Measurements from ENCODE around the gene VSX2. TPM values are rescaled to one million over a fixed set of nuclear protein-coding genes. Genes with fewer than 3 reads are reported as not detected.
"Not testable (repeated sequence)": the region's sequence is repeated elsewhere in the genome, so short reads cannot be mapped to it uniquely, and the experiment has no call there.

Gene VSX2
- total RNA-seq, 1 experiment from 2014 or later = not detected

DNA sequence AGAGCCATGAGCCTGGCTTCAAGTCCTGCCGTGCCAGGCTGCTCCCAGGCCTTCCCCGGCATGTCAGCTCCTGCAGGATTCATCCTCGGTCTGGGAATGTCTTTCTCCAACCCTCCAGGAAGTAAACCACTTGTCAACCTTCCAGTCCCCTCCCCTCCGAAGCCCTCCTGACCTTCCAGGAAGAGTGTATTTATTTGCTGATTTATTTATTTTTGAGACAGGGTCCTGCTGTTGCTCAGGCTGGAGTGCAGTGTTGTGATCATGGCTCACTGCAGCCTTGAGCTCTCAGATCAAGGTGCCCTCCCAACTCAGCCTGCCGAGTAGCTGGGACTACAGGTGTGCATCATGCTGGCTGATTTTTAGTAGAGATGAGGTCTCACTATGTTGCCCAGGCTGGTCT is 24.7 kb downstream of the VSX2 start:
- CTCF ChIA-PET = no interaction called here

DNA sequence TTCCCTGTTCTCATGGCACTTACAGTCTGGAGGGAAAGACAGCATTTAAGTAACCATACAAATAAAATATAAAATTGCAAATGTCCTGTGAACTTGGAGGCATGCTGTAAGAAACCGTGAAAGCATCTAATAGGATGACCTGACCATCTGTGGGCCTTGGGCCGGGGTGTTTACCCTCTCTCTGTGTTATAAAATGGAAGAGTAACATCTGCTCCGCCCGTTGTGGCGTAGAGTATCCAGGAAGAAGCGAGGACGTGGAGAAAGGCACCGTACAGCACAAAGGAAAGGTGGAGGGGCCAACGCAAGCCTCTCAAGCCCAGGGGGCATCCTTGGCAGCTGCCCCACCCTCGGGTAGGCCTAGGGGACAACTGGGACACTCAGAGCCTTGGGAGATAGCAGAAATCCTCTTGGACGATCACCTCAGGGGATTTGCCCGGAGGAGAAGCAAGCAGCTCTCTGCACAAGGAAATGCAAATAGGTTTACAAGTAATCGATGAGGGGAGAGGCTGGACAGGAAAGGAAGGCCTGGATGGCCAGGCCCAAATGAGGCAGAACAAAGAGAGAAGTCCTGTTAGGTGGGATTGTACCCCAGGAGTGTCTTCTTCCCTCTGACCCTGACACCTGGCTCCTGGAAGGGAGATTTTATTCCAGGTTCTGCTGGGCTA is 26.2 kb downstream of the VSX2 start:
- ChIA-PET POLR2A (ENCODE audit: unreplicated experiment) (no interaction called here), CTCF (no interaction called here)
- H3K4me1 ChIP-seq (ENCODE audit: insufficient read depth, low read length) = peaks cover 7% of the 10 kb centered on the region; the same call in 1 of the 2 replicates
- H3K9me3 ChIP-seq (ENCODE audit: low read length) = no peaks in the 10 kb centered on the region
- H3K4me2 ChIP-seq (ENCODE audit: low read length) = no peak overlapping the region
- H3K9me2 ChIP-seq (replicated peaks; ENCODE audit: low read length) = no peaks in the 10 kb centered on the region
- no peak overlapping the region for H3K4me3 ChIP-seq (ENCODE audit: low read length)
- DNase-seq (no peak), ATAC-seq (no peak)
- no peaks in the 10 kb centered on the region for H3K36me3 ChIP-seq (ENCODE audit: low read depth, low read length)
- H3K27me3 ChIP-seq (ENCODE audit: low read length) = no peaks in the 10 kb centered on the region
- H3F3A ChIP-seq (ENCODE audit: low read length, unreplicated experiment) = no peaks in the 10 kb centered on the region
- no peaks in the 10 kb centered on the region for H4K20me1 ChIP-seq (ENCODE audit: low read length)
- no peaks in the 10 kb centered on the region for H3K79me2 ChIP-seq (ENCODE audit: low read length)
- no peak overlapping the region for H2AFZ ChIP-seq (ENCODE audit: low read length)
- no TSS peak for BruUV-seq (replicated peaks)
- intact Hi-C loops (cut with micrococcal nuclease) = no loop called here
- TF ChIP-seq, protein P1, sequence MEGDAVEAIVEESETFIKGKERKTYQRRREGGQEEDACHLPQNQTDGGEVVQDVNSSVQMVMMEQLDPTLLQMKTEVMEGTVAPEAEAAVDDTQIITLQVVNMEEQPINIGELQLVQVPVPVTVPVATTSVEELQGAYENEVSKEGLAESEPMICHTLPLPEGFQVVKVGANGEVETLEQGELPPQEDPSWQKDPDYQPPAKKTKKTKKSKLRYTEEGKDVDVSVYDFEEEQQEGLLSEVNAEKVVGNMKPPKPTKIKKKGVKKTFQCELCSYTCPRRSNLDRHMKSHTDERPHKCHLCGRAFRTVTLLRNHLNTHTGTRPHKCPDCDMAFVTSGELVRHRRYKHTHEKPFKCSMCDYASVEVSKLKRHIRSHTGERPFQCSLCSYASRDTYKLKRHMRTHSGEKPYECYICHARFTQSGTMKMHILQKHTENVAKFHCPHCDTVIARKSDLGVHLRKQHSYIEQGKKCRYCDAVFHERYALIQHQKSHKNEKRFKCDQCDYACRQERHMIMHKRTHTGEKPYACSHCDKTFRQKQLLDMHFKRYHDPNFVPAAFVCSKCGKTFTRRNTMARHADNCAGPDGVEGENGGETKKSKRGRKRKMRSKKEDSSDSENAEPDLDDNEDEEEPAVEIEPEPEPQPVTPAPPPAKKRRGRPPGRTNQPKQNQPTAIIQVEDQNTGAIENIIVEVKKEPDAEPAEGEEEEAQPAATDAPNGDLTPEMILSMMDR (conservative IDR thresholded peaks at IDR 0.05; ENCODE audit: low read depth, low read length) = no peak
- TF ChIP-seq EZH2 (IDR thresholded peaks at IDR 0.05; ENCODE audit: low read length, unreplicated experiment) (no peak), EZH2phosphoT487 (IDR thresholded peaks at IDR 0.05; ENCODE audit: borderline replicate concordance, low read length) (no peak)
- no peak overlapping the region for H3K9ac ChIP-seq (ENCODE audit: low read length)
- H3K27ac ChIP-seq (ENCODE audit: low read length) = no peak overlapping the region

More for the DNA sequence above, 24.7 kb downstream of the VSX2 start:
- H3K4me2 ChIP-seq (ENCODE audit: low read length) = no peak overlapping the region
- H4K20me1 ChIP-seq (ENCODE audit: low read length) = no peaks in the 10 kb centered on the region
- H3K4me1 ChIP-seq (ENCODE audit: insufficient read depth, low read length) = no peaks in the 10 kb centered on the region
- no peak overlapping the region for H3K27ac ChIP-seq (ENCODE audit: low read length)
- H3K36me3 ChIP-seq (ENCODE audit: low read depth, low read length) = no peaks in the 10 kb centered on the region
- no peaks in the 10 kb centered on the region for H3F3A ChIP-seq (ENCODE audit: low read length, unreplicated experiment)
- TF ChIP-seq, protein P1 (conservative IDR thresholded peaks at IDR 0.05; ENCODE audit: low read depth, low read length) = no peak
- TF ChIP-seq EZH2 (IDR thresholded peaks at IDR 0.05; ENCODE audit: low read length, unreplicated experiment) (no peak), EZH2phosphoT487 (IDR thresholded peaks at IDR 0.05; ENCODE audit: borderline replicate concordance, low read length) (no peak)
- intact Hi-C loops (cut with micrococcal nuclease) = no loop called here
- POLR2A ChIA-PET (ENCODE audit: unreplicated experiment) = no interaction called here
- H3K4me3 ChIP-seq (ENCODE audit: low read length) = no peak overlapping the region
- H3K9ac ChIP-seq (ENCODE audit: low read length) = no peak overlapping the region
- H3K9me2 ChIP-seq (replicated peaks; ENCODE audit: low read length) = no peaks in the 10 kb centered on the region
- no TSS peak for BruUV-seq (replicated peaks)
- H2AFZ ChIP-seq (ENCODE audit: low read length) = no peak overlapping the region
- no peak for ATAC-seq
- H3K9me3 ChIP-seq (ENCODE audit: low read length) = no peaks in the 10 kb centered on the region
- H3K79me2 ChIP-seq (ENCODE audit: low read length) = no peaks in the 10 kb centered on the region
- no peaks in the 10 kb centered on the region for H3K27me3 ChIP-seq (ENCODE audit: low read length)
- no peak for DNase-seq

DNA sequence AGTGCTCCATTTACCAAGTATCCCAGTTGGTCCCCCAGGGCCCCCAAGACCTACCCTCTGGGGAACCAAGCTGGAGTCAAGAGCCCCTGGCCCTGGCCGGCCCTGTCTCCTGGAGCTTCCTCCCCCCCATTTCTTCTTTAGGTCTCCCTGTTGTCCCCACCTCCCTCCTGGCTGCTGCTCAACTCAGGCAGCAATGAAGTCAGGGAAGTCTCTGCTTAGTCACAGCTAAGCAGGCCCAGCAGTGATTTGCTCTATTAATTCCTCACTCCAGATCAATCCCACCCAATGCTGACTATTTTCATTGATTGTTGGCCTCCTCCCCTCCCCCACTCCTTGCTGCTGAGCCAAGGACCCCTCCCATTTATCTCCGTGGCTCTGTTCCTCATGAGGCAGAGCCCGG is 28.3 kb downstream of the VSX2 start:
- Histone ChIP-seq H3K9me3 (ENCODE audit: low read length) (no peaks in the 10 kb centered on the region), H3K4me2 (ENCODE audit: low read length) (no peak overlapping the region), H3F3A (ENCODE audit: low read length, unreplicated experiment) (no peaks in the 10 kb centered on the region), H2AFZ (ENCODE audit: low read length) (no peak overlapping the region), H3K9me2 (replicated peaks; ENCODE audit: low read length) (no peaks in the 10 kb centered on the region), H4K20me1 (ENCODE audit: low read length) (no peaks in the 10 kb centered on the region), H3K9ac (ENCODE audit: low read length) (no peak overlapping the region), H3K27me3 (ENCODE audit: low read length) (no peaks in the 10 kb centered on the region), H3K4me1 (ENCODE audit: insufficient read depth, low read length) (peaks cover 11% of the 10 kb centered on the region; the same call in 1 of the 2 replicates), H3K27ac (ENCODE audit: low read length) (no peak overlapping the region), H3K36me3 (ENCODE audit: low read depth, low read length) (no peaks in the 10 kb centered on the region), H3K79me2 (ENCODE audit: low read length) (no peaks in the 10 kb centered on the region), H3K4me3 (ENCODE audit: low read length) (no peak overlapping the region)
- BruUV-seq (replicated peaks) = no TSS peak
- TF ChIP-seq EZH2 (IDR thresholded peaks at IDR 0.05; ENCODE audit: low read length, unreplicated experiment) = no peak
- ATAC-seq (no peak), DNase-seq (no peak)
- intact Hi-C loops (cut with micrococcal nuclease) = no loop called here
- ChIA-PET POLR2A (ENCODE audit: unreplicated experiment) (no interaction called here), CTCF (no interaction called here)

DNA sequence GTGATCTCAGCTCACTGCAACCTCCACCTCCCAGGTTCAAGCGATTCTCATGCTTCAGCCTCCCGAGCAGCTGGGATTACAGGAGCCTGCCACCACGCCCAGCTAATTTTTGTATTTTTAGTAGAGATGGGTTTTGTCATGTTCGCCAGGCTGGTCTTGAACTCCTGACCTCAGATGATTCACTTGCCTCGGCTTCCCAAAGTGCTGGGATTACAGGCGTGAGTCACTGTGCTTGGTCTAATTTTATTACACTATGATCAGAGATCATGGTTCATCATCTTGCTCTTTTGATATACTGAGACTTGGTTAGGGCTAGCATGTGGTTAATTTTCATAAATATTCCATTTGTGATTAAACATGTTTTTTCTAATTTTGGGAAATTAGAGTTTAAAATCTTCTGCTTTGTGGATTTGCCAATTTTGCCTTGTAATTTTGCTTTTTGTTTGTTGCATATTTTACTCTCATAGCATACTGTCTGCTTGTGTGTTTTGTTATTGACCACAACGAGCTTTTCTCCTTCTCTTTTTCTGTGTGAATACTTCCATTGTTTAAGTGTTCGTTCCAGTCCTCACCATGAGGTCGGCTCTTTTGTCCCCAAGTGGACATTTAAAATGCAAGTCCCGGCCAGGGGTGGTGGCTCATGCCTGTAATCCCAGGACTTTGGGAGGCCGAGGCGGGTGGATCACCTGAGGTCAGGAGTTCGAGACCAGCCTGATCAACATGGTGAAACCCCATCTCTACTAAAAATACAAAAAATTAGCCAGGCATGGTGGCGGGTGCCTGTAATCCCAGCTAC is 31.3 kb downstream of the VSX2 start:
- H2AFZ ChIP-seq (ENCODE audit: low read length); BruUV-seq (replicated peaks); H3K79me2 ChIP-seq (ENCODE audit: low read length); H3K36me3 ChIP-seq (ENCODE audit: low read depth, low read length); H3K27me3 ChIP-seq (ENCODE audit: low read length); H3K9me2 ChIP-seq (replicated peaks; ENCODE audit: low read length); H3K9me3 ChIP-seq (ENCODE audit: low read length); H3K4me3 ChIP-seq (ENCODE audit: low read length); H3K9ac ChIP-seq (ENCODE audit: low read length); intact Hi-C loops (cut with micrococcal nuclease); H4K20me1 ChIP-seq (ENCODE audit: low read length); POLR2A ChIA-PET (ENCODE audit: unreplicated experiment); H3F3A ChIP-seq (ENCODE audit: low read length, unreplicated experiment): not testable (repeated sequence)
- DNase-seq (peak; percentile 79), ATAC-seq (peak; percentile 48)
- H3K27ac ChIP-seq (ENCODE audit: low read length) = peak overlapping the region; percentile 4
- peak overlapping the region; percentile 3; the same call in 1 of the 2 replicates for H3K4me2 ChIP-seq (ENCODE audit: low read length)
- peaks cover 11% of the 10 kb centered on the region; the same call in 1 of the 2 replicates for H3K4me1 ChIP-seq (ENCODE audit: insufficient read depth, low read length)
- CTCF ChIA-PET = interaction anchor here (0.7 kb wide), 1 partner anchor 1053 kb away, joined by 9 read pairs; no protein-coding TSS in a partner anchor

All from PC-3 (cell line).